ENCODE results near the gene MOB2.

Gene MOB2

GRCh38 chr11:1500466-1501420, 14.2 kb upstream of the MOB2 start:
- in situ Hi-C loops (cut with HindIII; ENCODE audit: low sequenced_read_pairs): no loop called here
- DNase-seq (ENCODE audit: low read depth, low spot score): no peak
- no peak overlapping the region for H3K4me3 ChIP-seq (ENCODE audit: low read depth, low read length)
- no peak for TF ChIP-seq CTCF (IDR thresholded peaks at IDR 0.05; ENCODE audit: low read depth, low read length)

- DNase-seq (ENCODE audit: low read depth, low spot score): no peak
- in situ Hi-C loops (cut with HindIII; ENCODE audit: low sequenced_read_pairs): no loop called here
- no peak overlapping the region for H3K4me3 ChIP-seq (ENCODE audit: low read depth, low read length)
- no peak for TF ChIP-seq CTCF (IDR thresholded peaks at IDR 0.05; ENCODE audit: low read depth, low read length)
Observed at GRCh38 chr11:1499899-1500298, 13.3 kb upstream of the MOB2 start.

- DNase-seq (ENCODE audit: low read depth, low spot score): no peak
- TF ChIP-seq CTCF (IDR thresholded peaks at IDR 0.05; ENCODE audit: low read depth, low read length): no peak
- in situ Hi-C loops (cut with HindIII; ENCODE audit: low sequenced_read_pairs): no loop called here
- H3K4me3 ChIP-seq (ENCODE audit: low read depth, low read length): no peak overlapping the region
Observed at GRCh38 chr11:1499261-1499890, 12.8 kb upstream of the MOB2 start.

- no peak overlapping the region for H3K4me3 ChIP-seq (ENCODE audit: low read depth, low read length)
- no peak for DNase-seq (ENCODE audit: low read depth, low spot score)
- in situ Hi-C loops (cut with HindIII; ENCODE audit: low sequenced_read_pairs): no loop called here
- no peak for TF ChIP-seq CTCF (IDR thresholded peaks at IDR 0.05; ENCODE audit: low read depth, low read length)
Observed at GRCh38 chr11:1498262-1498661, 11.7 kb upstream of the MOB2 start.

GRCh38 chr11:1497600-1497999, 11.0 kb upstream of the MOB2 start:
- DNase-seq (ENCODE audit: low read depth, low spot score): no peak
- in situ Hi-C loops (cut with HindIII; ENCODE audit: low sequenced_read_pairs): no loop called here
- no peak for TF ChIP-seq CTCF (IDR thresholded peaks at IDR 0.05; ENCODE audit: low read depth, low read length)
- no peak overlapping the region for H3K4me3 ChIP-seq (ENCODE audit: low read depth, low read length)

GRCh38 chr11:1496761-1497095, 10.1 kb upstream of the MOB2 start:
- in situ Hi-C loops (cut with HindIII; ENCODE audit: low sequenced_read_pairs): no loop called here
- H3K4me3 ChIP-seq (ENCODE audit: low read depth, low read length): no peak overlapping the region
- no peak for DNase-seq (ENCODE audit: low read depth, low spot score)
- TF ChIP-seq CTCF (IDR thresholded peaks at IDR 0.05; ENCODE audit: low read depth, low read length): no peak

Measured in astrocyte of the spinal cord (primary cell).